Measurements from ENCODE around the gene ADGRE3.

DNA sequence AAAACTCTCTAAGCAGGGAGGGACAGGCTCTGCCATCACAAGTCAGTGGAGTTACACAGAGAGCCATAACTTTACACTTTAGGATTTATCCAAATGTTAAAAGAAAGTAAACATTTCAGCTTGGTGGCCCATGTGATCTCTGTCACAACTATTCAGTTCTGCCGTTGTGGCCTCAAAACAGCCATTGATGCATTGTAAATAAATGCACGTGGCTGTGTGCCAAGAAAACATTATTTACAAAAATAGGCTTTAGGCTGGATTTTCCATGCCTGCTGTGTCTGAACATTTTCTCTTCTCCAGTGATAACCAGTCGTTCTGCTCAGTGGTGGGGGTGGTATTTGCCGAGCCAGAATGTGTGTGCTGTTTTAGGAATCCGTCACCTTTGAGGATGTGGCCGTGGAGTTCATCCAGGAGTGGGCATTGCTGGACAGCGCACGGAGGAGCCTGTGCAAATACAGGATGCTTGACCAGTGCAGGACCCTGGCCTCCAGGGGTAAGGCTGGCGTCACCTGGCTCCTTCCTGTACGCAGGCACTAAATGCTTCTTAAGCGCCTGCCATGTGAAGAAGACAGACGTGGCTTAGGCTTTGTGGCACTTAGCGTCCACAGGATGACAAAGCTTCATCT lies 20.1 kb upstream of the ADGRE3 start:
- TF ChIP-seq, protein P1, sequence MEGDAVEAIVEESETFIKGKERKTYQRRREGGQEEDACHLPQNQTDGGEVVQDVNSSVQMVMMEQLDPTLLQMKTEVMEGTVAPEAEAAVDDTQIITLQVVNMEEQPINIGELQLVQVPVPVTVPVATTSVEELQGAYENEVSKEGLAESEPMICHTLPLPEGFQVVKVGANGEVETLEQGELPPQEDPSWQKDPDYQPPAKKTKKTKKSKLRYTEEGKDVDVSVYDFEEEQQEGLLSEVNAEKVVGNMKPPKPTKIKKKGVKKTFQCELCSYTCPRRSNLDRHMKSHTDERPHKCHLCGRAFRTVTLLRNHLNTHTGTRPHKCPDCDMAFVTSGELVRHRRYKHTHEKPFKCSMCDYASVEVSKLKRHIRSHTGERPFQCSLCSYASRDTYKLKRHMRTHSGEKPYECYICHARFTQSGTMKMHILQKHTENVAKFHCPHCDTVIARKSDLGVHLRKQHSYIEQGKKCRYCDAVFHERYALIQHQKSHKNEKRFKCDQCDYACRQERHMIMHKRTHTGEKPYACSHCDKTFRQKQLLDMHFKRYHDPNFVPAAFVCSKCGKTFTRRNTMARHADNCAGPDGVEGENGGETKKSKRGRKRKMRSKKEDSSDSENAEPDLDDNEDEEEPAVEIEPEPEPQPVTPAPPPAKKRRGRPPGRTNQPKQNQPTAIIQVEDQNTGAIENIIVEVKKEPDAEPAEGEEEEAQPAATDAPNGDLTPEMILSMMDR (IDR thresholded peaks at IDR 0.05; ENCODE audit: low read length), result no peak
- no peak for TF ChIP-seq EZH2 (IDR thresholded peaks at IDR 0.05; ENCODE audit: borderline replicate concordance, low read length)

All from OCI-LY1 (cell line).